ENCODE measurements around the gene KIAA2012. TPM values are rescaled to one million over a fixed set of nuclear protein-coding genes. Genes with fewer than 3 reads are reported as not detected.
A peak's percentile ranks its signal among the peaks of the same experiment; 100 is the strongest.

KIAA2012 gene
- total RNA-seq, 4 donors from 2014 or later, result 0.15 to 0.76 (median 0.26) TPM; not detected in 1

- Histone ChIP-seq H3K4me1 (peaks cover 0 to 7% of the 10 kb centered on the region in 2 donors), H3K4me3 (no peak overlapping the region), H3K36me3 (no peaks in the 10 kb centered on the region), H3K27me3 (no peaks in the 10 kb centered on the region), H3K9me3 (no peaks in the 10 kb centered on the region), H3K27ac (no peak overlapping the region)
- TF ChIP-seq POLR2A (IDR thresholded peaks at IDR 0.05), result no peak
- no peak for DNase-seq
- intact Hi-C loops (cut with DNase I; ENCODE audit: low total_unique reads), result no loop called here
Measured at GRCh38 chr2:202152104-202152715, 79.2 kb downstream of the KIAA2012 start.

- DNase-seq, result no peak
- intact Hi-C loops (cut with DNase I; ENCODE audit: low total_unique reads), result no loop called here
- peaks cover 0 to 7% of the 10 kb centered on the region in 2 donors for H3K4me1 ChIP-seq
- no peaks in the 10 kb centered on the region for H3K27me3 ChIP-seq
- H3K27ac ChIP-seq, result no peak overlapping the region
- TF ChIP-seq POLR2A (IDR thresholded peaks at IDR 0.05) (no peak), CTCF (IDR thresholded peaks at IDR 0.05) (no peak)
- no peak overlapping the region for H3K4me3 ChIP-seq
- H3K36me3 ChIP-seq, result no peaks in the 10 kb centered on the region
- H3K9me3 ChIP-seq, result no peaks in the 10 kb centered on the region
Measured at GRCh38 chr2:202154613-202155012, 81.6 kb downstream of the KIAA2012 start.

GRCh38 chr2:202157211-202157990 lies 84.3 kb downstream of the KIAA2012 start:
- Histone ChIP-seq H3K9me3 (no peaks in the 10 kb centered on the region), H3K36me3 (no peaks in the 10 kb centered on the region), H3K4me1 (peaks cover 0 to 16% of the 10 kb centered on the region in 2 donors), H3K4me3 (no peak overlapping the region), H3K27me3 (no peaks in the 10 kb centered on the region), H3K27ac (no peak overlapping the region)
- TF ChIP-seq CTCF (IDR thresholded peaks at IDR 0.05), result no peak
- no peak for TF ChIP-seq POLR2A (IDR thresholded peaks at IDR 0.05)
- no peak for DNase-seq
- intact Hi-C loops (cut with DNase I; ENCODE audit: low total_unique reads), result no loop called here

DNA sequence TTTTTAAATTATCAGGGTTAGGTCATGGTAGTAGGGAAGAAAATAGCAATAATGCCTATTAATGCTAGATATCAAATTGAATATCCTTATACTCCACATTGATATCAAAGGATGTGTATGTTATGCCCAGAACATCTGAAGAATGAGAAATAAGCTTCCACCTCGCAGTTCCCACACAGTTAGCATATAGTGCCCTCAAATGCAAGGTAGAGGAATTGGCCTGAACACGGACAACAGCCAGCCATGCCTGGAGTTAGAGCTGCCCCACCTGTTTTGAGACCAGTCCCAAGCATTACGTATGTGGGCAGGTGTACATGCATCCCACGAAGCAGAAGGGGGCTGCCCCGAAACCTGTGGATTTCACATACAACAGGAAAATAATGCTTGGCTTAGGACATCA lies 85.7 kb downstream of the KIAA2012 start:
- no peaks in the 10 kb centered on the region for H3K9me3 ChIP-seq
- no peak overlapping the region for H3K27ac ChIP-seq
- no peak for DNase-seq
- H3K27me3 ChIP-seq, result no peaks in the 10 kb centered on the region
- intact Hi-C loops (cut with DNase I; ENCODE audit: low total_unique reads), result no loop called here
- H3K36me3 ChIP-seq, result no peaks in the 10 kb centered on the region
- H3K4me3 ChIP-seq, result no peak overlapping the region
- TF ChIP-seq CTCF (IDR thresholded peaks at IDR 0.05) (peak in 1 of 4 experiments; percentile 13), POLR2A (IDR thresholded peaks at IDR 0.05) (no peak)
- peaks cover 0 to 13% of the 10 kb centered on the region in 2 donors for H3K4me1 ChIP-seq

DNA sequence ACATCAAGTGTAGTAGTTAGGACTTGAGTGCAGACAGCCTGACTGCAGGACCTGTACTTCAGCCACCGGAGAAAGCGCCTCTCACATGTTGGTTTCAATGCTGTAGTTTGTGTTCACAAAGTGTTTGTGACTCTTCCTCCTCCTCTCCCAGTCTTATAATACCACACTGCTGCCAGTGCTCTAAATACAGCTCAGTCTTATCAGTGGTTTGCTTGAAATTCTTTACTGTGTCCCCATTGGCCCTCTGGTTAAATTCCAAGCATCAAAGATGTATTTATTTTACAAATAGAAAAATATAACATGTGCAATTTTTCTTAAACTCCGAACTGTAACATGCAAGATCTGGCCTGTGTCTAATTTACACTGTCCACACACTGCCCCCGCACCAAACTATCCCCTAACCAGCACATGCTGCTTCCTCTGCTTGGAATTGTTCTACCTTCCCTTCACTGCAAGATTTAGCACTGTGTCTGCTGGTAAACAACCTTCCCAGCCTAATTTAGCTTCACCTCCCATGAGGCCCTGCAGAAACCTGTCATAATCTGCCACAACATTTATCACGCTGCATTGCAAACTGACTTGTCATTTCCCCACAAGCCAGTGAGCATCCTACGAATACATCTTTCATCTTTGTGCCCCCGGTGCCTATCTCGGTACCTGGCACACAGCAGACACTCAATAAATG lies 88.2 kb downstream of the KIAA2012 start:
- peak overlapping the region; percentile 46 to 71 for H3K27ac ChIP-seq
- intact Hi-C loops (cut with DNase I; ENCODE audit: low total_unique reads), result no loop called here

GRCh38 chr2:202164411-202164810 lies 91.4 kb downstream of the KIAA2012 start:
- Histone ChIP-seq H3K27ac (peak overlapping the region in 1 of 2 donors; percentile 34), H3K36me3 (no peaks in the 10 kb centered on the region), H3K9me3 (no peaks in the 10 kb centered on the region), H3K4me1 (peaks cover 0 to 13% of the 10 kb centered on the region in 2 donors), H3K27me3 (no peaks in the 10 kb centered on the region), H3K4me3 (no peak overlapping the region)
- intact Hi-C loops (cut with DNase I; ENCODE audit: low total_unique reads), result no loop called here
- DNase-seq, result no peak
- TF ChIP-seq CTCF (IDR thresholded peaks at IDR 0.05) (no peak), POLR2A (IDR thresholded peaks at IDR 0.05) (no peak)

More for the DNA sequence above, 88.2 kb downstream of the KIAA2012 start:
- H3K4me3 ChIP-seq, result no peak overlapping the region
- H3K36me3 ChIP-seq, result no peaks in the 10 kb centered on the region
- DNase-seq, result peak; percentile 29 to 64
- H3K27me3 ChIP-seq, result no peaks in the 10 kb centered on the region
- no peaks in the 10 kb centered on the region for H3K9me3 ChIP-seq
- peaks cover 0 to 13% of the 10 kb centered on the region in 2 donors for H3K4me1 ChIP-seq
- no peak for TF ChIP-seq POLR2A (IDR thresholded peaks at IDR 0.05)

Measured in uterus (tissue), 4 donors.